Activated naive CD4-positive, alpha-beta T cell treated with anti-CD3 and anti-CD28 coated beads, Interleukin-2, amount 10 ng/mL, durations not matched to agents 7 days and 5 days (primary cell): ENCODE results near the gene PACRG.
"Not testable (repeated sequence)": the region's sequence is repeated elsewhere in the genome, so short reads cannot be mapped to it uniquely, and the experiment has no call there.

Source experiments
- CTCF ChIA-PET: fragments of 350-600 bp; sonication (Branson Sonifier 250); formaldehyde crosslinking; loops from one replicate; lab custom pipeline; 2021; ENCODE audit warnings: antibody characterized with exemption; lab: Charles Lee
- DNase-seq: peaks from one replicate; pipeline ENCODE4 v3.0.0-alpha.2; 2020
- H3K27ac Mint-ChIP-seq: one replicate; pipeline ENCODE4 v1.8.0; 2021; ENCODE audit warnings: mild to moderate bottlenecking, moderate library complexity, mixed read lengths
- H3K27me3 Mint-ChIP-seq: one replicate; pipeline ENCODE4 v1.8.0; 2021; ENCODE audit warnings: mild to moderate bottlenecking, mixed read lengths
- H3K36me3 Mint-ChIP-seq: one replicate; pipeline ENCODE4 v1.8.0; 2021; ENCODE audit warnings: mixed read lengths
- H3K4me1 Mint-ChIP-seq: one replicate; pipeline ENCODE4 v1.8.0; 2021; ENCODE audit warnings: mixed read lengths
- H3K4me3 Mint-ChIP-seq: one replicate; pipeline ENCODE4 v1.8.0; 2021; ENCODE audit warnings: mild to moderate bottlenecking, moderate library complexity, mixed read lengths
- H3K9me3 Mint-ChIP-seq: one replicate; pipeline ENCODE4 v1.8.0; 2021; ENCODE audit warnings: mixed read lengths

The PACRG gene

DNA sequence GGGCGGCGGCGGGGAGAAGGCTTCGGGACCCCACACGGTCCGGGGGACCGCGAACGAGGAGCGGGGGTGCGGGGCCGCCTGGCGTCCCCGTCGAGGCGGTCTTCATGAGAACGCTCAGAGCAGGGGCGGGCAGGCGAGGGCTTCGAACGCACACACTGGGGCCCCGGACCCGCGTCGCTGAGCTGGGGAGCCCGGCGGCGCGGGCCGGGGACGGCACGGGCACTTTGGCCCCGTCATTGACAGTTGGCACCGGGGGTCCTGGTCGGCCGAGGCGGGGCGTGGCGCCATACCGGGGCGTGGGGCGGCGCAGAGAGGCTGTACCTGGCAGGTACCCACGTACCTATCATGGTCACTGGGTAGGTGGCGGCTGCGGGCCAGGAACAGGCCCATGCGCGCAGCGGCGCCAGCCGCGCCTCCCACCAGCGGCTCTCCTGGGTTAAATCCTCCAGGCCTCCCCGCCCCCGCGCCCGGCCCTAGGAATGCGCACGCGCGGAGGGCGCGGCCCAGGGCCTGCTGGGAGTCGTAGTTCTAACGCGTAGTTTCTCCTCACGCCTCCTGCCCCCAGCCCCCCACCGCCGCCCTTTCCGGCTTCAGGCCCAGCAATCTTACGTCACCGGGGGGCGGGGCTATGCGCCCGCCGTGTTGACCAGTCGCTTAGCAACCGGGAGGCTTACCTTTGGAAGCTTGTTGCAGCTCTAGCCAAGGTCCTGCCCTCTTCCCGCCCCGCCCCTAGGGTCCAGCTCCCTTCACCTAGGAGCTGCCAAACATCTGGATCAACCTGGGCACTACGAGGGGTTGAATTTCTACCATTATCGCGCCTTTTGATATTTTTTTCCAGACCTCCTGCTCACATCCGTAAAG, at the start of gene PACRG, which contains the start of gene PRKN:
Gene PACRG, plus strand, starts transcription at position 653 of the 861 bp plus-strand sequence.
Gene PRKN, minus strand, starts transcription at position 445 of the 861 bp plus-strand sequence.
- H3K36me3 Mint-ChIP-seq: no peaks in the 10 kb centered on the region
- peak; percentile 97 for DNase-seq
- peak within 1 kb of the TSS; percentile 88 for H3K27ac Mint-ChIP-seq
- peaks cover 9% of the 10 kb centered on the region for H3K4me1 Mint-ChIP-seq
- H3K27me3 Mint-ChIP-seq: peaks cover 5% of the 10 kb centered on the region
- peak within 1 kb of the TSS; percentile 91 for H3K4me3 Mint-ChIP-seq
- H3K9me3 Mint-ChIP-seq: no peaks in the 10 kb centered on the region
- CTCF ChIA-PET: no interaction called here

GRCh38 chr6:162678896-162679295, 48.9 kb upstream of the PACRG start:
- CTCF ChIA-PET, H3K9me3 Mint-ChIP-seq, H3K4me3 Mint-ChIP-seq, H3K36me3 Mint-ChIP-seq, DNase-seq, H3K27ac Mint-ChIP-seq, H3K4me1 Mint-ChIP-seq, H3K27me3 Mint-ChIP-seq: not testable (repeated sequence)

DNA sequence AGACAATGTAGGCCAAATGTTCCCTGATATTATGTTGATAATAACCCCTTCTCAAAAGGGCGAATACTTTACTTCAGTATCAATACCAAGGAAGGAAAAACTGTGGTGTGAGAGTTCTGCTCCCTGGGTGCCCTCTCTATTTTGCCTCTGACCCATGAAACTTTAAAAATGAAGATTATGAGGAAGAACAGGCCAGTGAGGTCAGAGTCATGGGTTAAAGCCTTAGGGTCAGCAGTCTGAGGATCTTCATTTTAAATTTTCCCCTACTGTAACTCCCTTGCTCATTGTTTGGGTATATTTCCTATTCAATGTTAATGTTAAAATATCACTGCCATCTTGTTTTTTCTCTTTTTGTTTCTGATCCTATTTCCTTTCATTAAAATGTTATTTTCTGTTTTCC, 48.1 kb upstream of the PACRG start:
- CTCF ChIA-PET: no interaction called here
- Mint-ChIP-seq H3K4me1 (no peaks in the 10 kb centered on the region), H3K4me3 (no peak overlapping the region), H3K9me3 (no peaks in the 10 kb centered on the region), H3K27me3 (no peaks in the 10 kb centered on the region), H3K36me3 (no peaks in the 10 kb centered on the region), H3K27ac (no peak overlapping the region)
- no peak for DNase-seq

DNA sequence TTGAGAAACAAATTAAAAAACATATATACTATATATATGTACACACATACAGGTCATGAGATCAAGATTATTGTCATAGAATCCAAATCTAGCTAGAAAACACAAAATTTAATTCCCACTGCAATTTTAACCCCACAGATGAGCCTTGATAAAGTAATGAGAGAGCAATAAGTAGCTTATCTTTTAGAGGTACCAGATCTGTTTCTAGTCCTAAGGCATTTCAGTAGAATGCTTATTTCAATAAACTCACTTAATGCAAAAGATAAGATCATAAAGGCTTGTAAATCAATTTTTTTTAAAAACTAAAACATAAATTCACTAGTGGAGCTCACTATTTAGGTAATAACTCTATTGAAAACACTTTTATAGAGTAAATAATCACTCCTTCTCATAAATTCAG, 47.4 kb upstream of the PACRG start:
- CTCF ChIA-PET: no interaction called here
- Mint-ChIP-seq H3K9me3 (no peaks in the 10 kb centered on the region), H3K36me3 (no peaks in the 10 kb centered on the region), H3K27ac (no peak overlapping the region), H3K4me1 (no peaks in the 10 kb centered on the region), H3K4me3 (no peak overlapping the region), H3K27me3 (no peaks in the 10 kb centered on the region)
- DNase-seq: no peak

- H3K4me3 Mint-ChIP-seq: no peak overlapping the region
- CTCF ChIA-PET: no interaction called here
- no peak overlapping the region for H3K27ac Mint-ChIP-seq
- no peak for DNase-seq
- H3K36me3 Mint-ChIP-seq: no peaks in the 10 kb centered on the region
- H3K27me3 Mint-ChIP-seq: no peaks in the 10 kb centered on the region
- no peaks in the 10 kb centered on the region for H3K4me1 Mint-ChIP-seq
- no peaks in the 10 kb centered on the region for H3K9me3 Mint-ChIP-seq
These were observed 46.9 kb upstream of the PACRG start for GRCh38 chr6:162680871-162681270.

DNA sequence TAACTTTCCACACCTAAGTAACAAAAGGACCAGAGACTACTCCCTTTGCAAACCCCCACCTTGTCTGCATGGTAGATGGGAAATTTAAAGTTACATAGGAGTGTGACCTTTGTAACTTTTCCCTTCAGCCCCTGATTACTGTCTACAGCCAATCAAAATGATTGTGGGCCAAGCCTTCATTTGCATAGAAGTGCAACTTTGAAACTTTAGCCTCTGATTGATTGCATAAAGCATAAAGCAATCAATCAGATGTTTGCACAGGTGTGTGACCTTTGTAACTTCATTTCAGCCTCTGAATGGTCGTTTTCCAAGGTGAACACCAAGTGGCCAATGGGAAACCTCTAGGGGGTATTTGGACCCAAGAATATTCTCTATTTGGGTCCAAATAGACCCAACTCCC, 46.3 kb upstream of the PACRG start:
- no peak for DNase-seq
- Mint-ChIP-seq H3K9me3 (no peaks in the 10 kb centered on the region), H3K4me1 (no peaks in the 10 kb centered on the region), H3K27ac (no peak overlapping the region), H3K4me3 (no peak overlapping the region), H3K27me3 (no peaks in the 10 kb centered on the region), H3K36me3 (no peaks in the 10 kb centered on the region)
- CTCF ChIA-PET: no interaction called here

GRCh38 chr6:162683135-162683534, 44.6 kb upstream of the PACRG start:
- CTCF ChIA-PET: no interaction called here
- H3K9me3 Mint-ChIP-seq: no peaks in the 10 kb centered on the region
- no peak overlapping the region for H3K27ac Mint-ChIP-seq
- H3K27me3 Mint-ChIP-seq: no peaks in the 10 kb centered on the region
- DNase-seq: no peak
- no peaks in the 10 kb centered on the region for H3K36me3 Mint-ChIP-seq
- H3K4me3 Mint-ChIP-seq: no peak overlapping the region
- no peaks in the 10 kb centered on the region for H3K4me1 Mint-ChIP-seq

- Mint-ChIP-seq H3K36me3 (no peaks in the 10 kb centered on the region), H3K27me3 (no peaks in the 10 kb centered on the region), H3K4me3 (no peak overlapping the region), H3K9me3 (no peaks in the 10 kb centered on the region), H3K4me1 (no peaks in the 10 kb centered on the region), H3K27ac (no peak overlapping the region)
- CTCF ChIA-PET: no interaction called here
- DNase-seq: no peak
These were observed 43.7 kb upstream of the PACRG start for GRCh38 chr6:162684052-162684451.

- H3K4me1 Mint-ChIP-seq: no peaks in the 10 kb centered on the region
- CTCF ChIA-PET: no interaction called here
- H3K36me3 Mint-ChIP-seq: no peaks in the 10 kb centered on the region
These were observed 42.8 kb upstream of the PACRG start for GRCh38 chr6:162684961-162685360.

DNA sequence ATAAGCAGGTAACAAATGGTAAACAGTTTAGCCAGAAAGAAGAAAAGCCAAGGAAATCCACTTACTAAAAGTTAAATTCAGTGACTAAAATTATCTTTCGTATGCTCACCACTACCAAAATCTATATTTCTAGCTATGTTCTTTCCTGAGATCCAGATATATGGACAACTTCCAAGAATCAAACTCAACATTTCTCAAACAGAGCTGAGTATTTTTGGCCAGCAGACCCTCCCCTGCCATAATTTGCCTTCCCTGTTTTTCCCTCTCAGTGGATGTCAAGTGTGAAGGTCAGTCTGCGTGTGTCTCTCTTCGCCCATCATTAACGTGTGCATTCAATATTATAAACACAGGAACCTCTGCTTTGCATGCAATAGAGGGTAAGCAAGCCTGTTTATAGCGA, 42.2 kb upstream of the PACRG start:
- no peak for DNase-seq
- no peak overlapping the region for H3K4me3 Mint-ChIP-seq
- no peaks in the 10 kb centered on the region for H3K27me3 Mint-ChIP-seq
- H3K27ac Mint-ChIP-seq: no peak overlapping the region
- CTCF ChIA-PET: no interaction called here
- no peaks in the 10 kb centered on the region for H3K36me3 Mint-ChIP-seq
- no peaks in the 10 kb centered on the region for H3K4me1 Mint-ChIP-seq
- H3K9me3 Mint-ChIP-seq: no peaks in the 10 kb centered on the region

More at GRCh38 chr6:162684961-162685360, 42.8 kb upstream of the PACRG start:
- DNase-seq: no peak
- Mint-ChIP-seq H3K9me3 (no peaks in the 10 kb centered on the region), H3K27ac (no peak overlapping the region), H3K27me3 (no peaks in the 10 kb centered on the region), H3K4me3 (no peak overlapping the region)

DNA sequence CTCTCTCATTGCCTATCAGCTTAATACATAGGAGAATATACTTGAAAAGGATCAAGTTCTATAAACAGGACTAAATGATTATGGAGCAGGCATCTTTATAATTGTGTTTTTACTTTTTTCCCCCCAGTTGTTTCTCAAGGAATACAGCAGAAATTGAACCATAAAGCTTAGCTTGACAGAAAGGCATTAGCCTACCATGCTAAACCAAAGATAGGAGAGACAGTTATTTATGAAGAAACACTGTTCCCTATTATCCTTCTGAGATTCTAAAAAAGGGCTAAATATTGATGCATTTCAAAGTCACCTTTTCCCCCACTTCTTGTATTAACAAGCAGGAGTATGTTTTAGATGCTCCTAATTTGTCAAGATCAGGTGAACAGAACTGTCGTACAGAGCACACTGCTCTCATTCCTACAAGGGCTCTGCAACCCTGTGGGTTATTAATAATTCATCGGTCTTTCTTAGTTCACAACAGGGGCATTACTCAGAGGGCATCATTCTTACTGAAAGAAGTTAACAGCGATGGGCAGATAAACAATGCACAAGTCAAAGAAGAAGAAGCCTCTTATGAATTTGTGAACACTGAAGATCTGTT, 38.9 kb upstream of the PACRG start:
- Mint-ChIP-seq H3K4me1 (no peaks in the 10 kb centered on the region), H3K4me3 (no peak overlapping the region), H3K27me3 (no peaks in the 10 kb centered on the region), H3K9me3 (no peaks in the 10 kb centered on the region), H3K27ac (no peak overlapping the region), H3K36me3 (no peaks in the 10 kb centered on the region)
- CTCF ChIA-PET: no interaction called here
- DNase-seq: no peak

GRCh38 chr6:162690158-162690557, 37.6 kb upstream of the PACRG start:
- CTCF ChIA-PET: no interaction called here
- Mint-ChIP-seq H3K4me3 (no peak overlapping the region), H3K4me1 (no peaks in the 10 kb centered on the region), H3K36me3 (no peaks in the 10 kb centered on the region), H3K9me3 (no peaks in the 10 kb centered on the region), H3K27me3 (no peaks in the 10 kb centered on the region), H3K27ac (no peak overlapping the region)
- DNase-seq: no peak

DNA sequence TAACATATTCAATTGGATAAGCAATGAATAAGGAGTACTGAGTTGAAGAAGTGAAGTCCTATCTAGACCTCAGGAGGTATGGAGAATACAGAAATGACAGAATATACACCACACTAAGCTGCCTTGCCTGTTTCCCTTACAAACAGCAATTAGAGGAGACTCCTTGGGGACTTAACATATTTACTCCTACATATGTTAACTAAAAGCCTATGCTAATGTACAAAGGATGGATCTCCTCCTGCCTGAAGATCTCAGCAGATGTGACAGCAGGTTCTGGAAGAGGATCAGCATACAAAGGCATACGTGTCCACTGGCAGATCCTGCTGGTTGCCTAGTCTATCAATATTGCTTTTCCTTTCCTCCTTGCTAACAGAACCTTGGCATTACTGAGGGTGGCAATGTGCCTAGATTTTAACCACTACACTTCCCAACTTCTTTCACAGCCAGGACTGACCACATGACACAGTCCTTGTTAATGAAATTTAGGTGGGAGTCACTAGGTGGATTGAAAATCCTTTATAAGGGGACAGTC, 29.8 kb upstream of the PACRG start:
- no peak for DNase-seq
- Mint-ChIP-seq H3K27me3 (no peaks in the 10 kb centered on the region), H3K36me3 (no peaks in the 10 kb centered on the region), H3K27ac (no peak overlapping the region), H3K4me1 (no peaks in the 10 kb centered on the region), H3K4me3 (no peak overlapping the region), H3K9me3 (no peaks in the 10 kb centered on the region)
- CTCF ChIA-PET: no interaction called here

DNA sequence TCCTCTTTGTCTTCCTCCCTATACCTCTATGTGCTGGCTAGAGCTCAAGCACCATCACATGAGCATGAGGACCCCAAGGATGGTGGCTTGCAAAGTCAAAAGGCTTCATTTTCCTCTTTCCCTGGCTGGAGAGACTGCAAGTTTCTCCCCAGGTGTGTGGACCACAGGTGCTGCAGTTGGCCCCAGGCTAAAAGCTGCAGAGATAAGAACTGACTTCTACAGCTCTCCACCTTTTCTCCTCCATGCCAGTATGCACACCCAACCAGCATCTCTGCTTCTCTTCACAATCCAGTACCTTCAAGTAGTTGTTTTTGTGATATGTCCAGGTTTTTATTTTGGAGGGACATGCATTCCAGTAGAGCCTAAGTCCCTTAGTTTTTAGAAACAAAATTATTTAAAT, 29.3 kb upstream of the PACRG start:
- no peaks in the 10 kb centered on the region for H3K9me3 Mint-ChIP-seq
- no peaks in the 10 kb centered on the region for H3K4me1 Mint-ChIP-seq
- no peaks in the 10 kb centered on the region for H3K36me3 Mint-ChIP-seq
- no peak for DNase-seq
- no peak overlapping the region for H3K27ac Mint-ChIP-seq
- CTCF ChIA-PET: no interaction called here
- H3K4me3 Mint-ChIP-seq: no peak overlapping the region
- no peaks in the 10 kb centered on the region for H3K27me3 Mint-ChIP-seq

DNA sequence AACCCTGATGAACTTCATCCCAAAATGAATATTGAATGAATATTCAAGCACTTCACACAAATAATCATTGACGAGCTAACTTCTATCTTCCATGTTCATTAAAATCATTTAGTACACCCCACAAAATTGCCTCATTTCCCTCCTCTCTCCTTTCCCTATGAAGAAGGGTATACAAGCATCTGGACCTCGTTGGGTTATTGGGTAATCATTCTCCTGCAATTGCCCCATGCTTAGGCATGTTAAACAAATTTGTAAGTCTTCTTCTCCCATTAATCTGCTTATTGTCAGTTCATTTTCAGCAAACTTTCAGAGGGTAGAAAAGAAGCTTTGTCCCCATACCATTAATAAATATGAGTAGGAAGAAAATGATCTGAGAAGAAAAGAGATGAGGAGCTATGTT, 27.8 kb upstream of the PACRG start:
- CTCF ChIA-PET: no interaction called here
- no peak for DNase-seq
- no peak overlapping the region for H3K4me3 Mint-ChIP-seq
- H3K9me3 Mint-ChIP-seq: no peaks in the 10 kb centered on the region
- no peaks in the 10 kb centered on the region for H3K4me1 Mint-ChIP-seq
- H3K36me3 Mint-ChIP-seq: no peaks in the 10 kb centered on the region
- no peaks in the 10 kb centered on the region for H3K27me3 Mint-ChIP-seq
- no peak overlapping the region for H3K27ac Mint-ChIP-seq
